H1 (cell line): ENCODE measurements around the gene FTL. TPM values are rescaled to one million over a fixed set of nuclear protein-coding genes. Genes with fewer than 3 reads are reported as not detected.

Source experiments
- CBX8 ChIP-seq: fragments of 300-800, 300-1000 bp; sonication (generic); IDR thresholded peaks from 2 replicates; pipeline ENCODE4 v1.7.1; 2016; ENCODE audit warnings: low read depth, low read length, borderline replicate concordance
- SUZ12 ChIP-seq: fragments of 200-600 bp; sonication (generic); IDR thresholded peaks from 2 replicates; pipeline ENCODE4 v1.6.1; 2012; ENCODE audit warnings: mild to moderate bottlenecking, inconsistent platforms, low read length, moderate library complexity, mixed read lengths
- polyA plus RNA-seq, 7 experiments: library from polyadenylated mRNA; depleted of rRNA in 3 of 7; stranded (reverse) in 5 of 7; unstranded in 2 of 7; fragments of >200 nt in 5 of 7; fragments of 200-250 nt in 2 of 7; gene quantifications; 1 replicate in 5 of 7; 2 replicates in 1 of 7; 4 replicates in 1 of 7; pipeline versions ENCODE4 v1.2.1 to v1.2.3, GENCODE V29; 2011 to 2013; ENCODE audit warnings: missing spikeins in 2 of 7, mixed read lengths in 2 of 7
- total RNA-seq: library from RNA; stranded (reverse); fragmentation: NEBNext Ultra II Directional; extraction: Animal tissue kit (Norgen Biotek cat#: 25700); gene quantifications from 2 replicates; pipeline ENCODE4 v1.2.1, GENCODE V29; 2021
- TF ChIP-seq, protein P1 (sequence below): fragments of 300-600 bp; sonication (generic); IDR thresholded peaks from 2 replicates; pipeline ENCODE4 v1.7.1; 2012; ENCODE audit warnings: low read length, moderate library complexity, mild to moderate bottlenecking, inconsistent platforms; ENCODE audit not compliant: insufficient replicate concordance

Gene FTL
- total and polyA plus RNA-seq, 2 of the 8 experiments (the other 6 are each of a cell fraction or from before 2014, with no cell fraction given) = 1,751 to 2,427 TPM

DNA sequence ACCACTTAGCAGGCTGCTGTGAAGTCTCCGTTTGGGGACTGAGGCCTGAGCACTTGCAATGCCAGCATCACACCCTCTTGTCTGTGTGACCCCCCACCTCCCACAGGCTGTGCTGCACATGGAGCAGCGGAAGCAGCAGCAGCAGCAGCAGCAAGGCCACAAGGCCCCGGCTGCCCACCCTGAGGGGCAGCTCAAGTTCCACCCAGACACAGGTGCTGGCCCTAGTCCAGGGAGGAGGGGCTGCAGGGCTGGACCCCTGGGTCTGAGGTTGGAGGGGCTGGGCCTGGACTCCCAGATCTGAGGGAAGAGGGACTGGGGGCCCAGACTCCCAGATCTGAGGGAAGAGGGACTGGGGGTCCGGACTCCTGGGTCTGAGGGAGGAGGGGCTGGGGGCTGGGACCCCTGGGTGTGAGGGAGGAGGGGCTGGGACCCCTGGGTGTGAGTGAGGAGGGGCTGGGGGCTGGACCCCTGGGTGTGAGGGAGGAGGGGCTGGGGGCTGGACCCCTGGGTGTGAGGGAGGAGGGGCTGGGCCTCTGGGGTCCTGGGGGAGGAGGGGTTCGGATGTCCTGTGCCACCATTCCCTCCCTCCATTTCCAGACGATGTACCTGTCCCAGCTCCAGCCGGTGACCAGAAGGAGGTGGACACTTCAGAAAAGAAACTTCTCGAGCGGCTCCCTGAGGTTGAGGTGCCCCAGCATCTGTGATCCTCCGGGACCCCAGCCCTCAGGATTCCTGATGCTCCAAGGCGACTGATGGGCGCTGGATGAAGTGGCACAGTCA, 43.2 kb upstream of the FTL start (continued):
- TF ChIP-seq, protein P1, sequence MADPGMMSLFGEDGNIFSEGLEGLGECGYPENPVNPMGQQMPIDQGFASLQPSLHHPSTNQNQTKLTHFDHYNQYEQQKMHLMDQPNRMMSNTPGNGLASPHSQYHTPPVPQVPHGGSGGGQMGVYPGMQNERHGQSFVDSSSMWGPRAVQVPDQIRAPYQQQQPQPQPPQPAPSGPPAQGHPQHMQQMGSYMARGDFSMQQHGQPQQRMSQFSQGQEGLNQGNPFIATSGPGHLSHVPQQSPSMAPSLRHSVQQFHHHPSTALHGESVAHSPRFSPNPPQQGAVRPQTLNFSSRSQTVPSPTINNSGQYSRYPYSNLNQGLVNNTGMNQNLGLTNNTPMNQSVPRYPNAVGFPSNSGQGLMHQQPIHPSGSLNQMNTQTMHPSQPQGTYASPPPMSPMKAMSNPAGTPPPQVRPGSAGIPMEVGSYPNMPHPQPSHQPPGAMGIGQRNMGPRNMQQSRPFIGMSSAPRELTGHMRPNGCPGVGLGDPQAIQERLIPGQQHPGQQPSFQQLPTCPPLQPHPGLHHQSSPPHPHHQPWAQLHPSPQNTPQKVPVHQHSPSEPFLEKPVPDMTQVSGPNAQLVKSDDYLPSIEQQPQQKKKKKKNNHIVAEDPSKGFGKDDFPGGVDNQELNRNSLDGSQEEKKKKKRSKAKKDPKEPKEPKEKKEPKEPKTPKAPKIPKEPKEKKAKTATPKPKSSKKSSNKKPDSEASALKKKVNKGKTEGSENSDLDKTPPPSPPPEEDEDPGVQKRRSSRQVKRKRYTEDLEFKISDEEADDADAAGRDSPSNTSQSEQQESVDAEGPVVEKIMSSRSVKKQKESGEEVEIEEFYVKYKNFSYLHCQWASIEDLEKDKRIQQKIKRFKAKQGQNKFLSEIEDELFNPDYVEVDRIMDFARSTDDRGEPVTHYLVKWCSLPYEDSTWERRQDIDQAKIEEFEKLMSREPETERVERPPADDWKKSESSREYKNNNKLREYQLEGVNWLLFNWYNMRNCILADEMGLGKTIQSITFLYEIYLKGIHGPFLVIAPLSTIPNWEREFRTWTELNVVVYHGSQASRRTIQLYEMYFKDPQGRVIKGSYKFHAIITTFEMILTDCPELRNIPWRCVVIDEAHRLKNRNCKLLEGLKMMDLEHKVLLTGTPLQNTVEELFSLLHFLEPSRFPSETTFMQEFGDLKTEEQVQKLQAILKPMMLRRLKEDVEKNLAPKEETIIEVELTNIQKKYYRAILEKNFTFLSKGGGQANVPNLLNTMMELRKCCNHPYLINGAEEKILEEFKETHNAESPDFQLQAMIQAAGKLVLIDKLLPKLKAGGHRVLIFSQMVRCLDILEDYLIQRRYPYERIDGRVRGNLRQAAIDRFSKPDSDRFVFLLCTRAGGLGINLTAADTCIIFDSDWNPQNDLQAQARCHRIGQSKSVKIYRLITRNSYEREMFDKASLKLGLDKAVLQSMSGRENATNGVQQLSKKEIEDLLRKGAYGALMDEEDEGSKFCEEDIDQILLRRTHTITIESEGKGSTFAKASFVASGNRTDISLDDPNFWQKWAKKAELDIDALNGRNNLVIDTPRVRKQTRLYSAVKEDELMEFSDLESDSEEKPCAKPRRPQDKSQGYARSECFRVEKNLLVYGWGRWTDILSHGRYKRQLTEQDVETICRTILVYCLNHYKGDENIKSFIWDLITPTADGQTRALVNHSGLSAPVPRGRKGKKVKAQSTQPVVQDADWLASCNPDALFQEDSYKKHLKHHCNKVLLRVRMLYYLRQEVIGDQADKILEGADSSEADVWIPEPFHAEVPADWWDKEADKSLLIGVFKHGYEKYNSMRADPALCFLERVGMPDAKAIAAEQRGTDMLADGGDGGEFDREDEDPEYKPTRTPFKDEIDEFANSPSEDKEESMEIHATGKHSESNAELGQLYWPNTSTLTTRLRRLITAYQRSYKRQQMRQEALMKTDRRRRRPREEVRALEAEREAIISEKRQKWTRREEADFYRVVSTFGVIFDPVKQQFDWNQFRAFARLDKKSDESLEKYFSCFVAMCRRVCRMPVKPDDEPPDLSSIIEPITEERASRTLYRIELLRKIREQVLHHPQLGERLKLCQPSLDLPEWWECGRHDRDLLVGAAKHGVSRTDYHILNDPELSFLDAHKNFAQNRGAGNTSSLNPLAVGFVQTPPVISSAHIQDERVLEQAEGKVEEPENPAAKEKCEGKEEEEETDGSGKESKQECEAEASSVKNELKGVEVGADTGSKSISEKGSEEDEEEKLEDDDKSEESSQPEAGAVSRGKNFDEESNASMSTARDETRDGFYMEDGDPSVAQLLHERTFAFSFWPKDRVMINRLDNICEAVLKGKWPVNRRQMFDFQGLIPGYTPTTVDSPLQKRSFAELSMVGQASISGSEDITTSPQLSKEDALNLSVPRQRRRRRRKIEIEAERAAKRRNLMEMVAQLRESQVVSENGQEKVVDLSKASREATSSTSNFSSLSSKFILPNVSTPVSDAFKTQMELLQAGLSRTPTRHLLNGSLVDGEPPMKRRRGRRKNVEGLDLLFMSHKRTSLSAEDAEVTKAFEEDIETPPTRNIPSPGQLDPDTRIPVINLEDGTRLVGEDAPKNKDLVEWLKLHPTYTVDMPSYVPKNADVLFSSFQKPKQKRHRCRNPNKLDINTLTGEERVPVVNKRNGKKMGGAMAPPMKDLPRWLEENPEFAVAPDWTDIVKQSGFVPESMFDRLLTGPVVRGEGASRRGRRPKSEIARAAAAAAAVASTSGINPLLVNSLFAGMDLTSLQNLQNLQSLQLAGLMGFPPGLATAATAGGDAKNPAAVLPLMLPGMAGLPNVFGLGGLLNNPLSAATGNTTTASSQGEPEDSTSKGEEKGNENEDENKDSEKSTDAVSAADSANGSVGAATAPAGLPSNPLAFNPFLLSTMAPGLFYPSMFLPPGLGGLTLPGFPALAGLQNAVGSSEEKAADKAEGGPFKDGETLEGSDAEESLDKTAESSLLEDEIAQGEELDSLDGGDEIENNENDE = no peak
- TF ChIP-seq SUZ12 (no peak), CBX8 (no peak)
